Endothelial cell of umbilical vein (primary cell): ENCODE data around the gene CNOT6.

Experiments used
- CTCF ChIP-seq, 2 donors: IDR thresholded peaks; 1 replicate in 1 of 2; 2 replicates in 1 of 2; pipeline ENCODE4 v1.5.1; 2011; ENCODE audit warnings: low read length in 2 of 2, mild to moderate bottlenecking in 2 of 2, moderate library complexity in 2 of 2, control low read depth in 1 of 2, inconsistent platforms in 1 of 2, low read depth in 1 of 2; ENCODE audit not compliant: insufficient read depth in 1 of 2; ENCODE audit errors: extremely low read depth in 1 of 2
- EZH2 ChIP-seq: IDR thresholded peaks from 2 replicates; pipeline ENCODE4 v1.6.1; 2012; ENCODE audit warnings: borderline replicate concordance, low read depth, mild to moderate bottlenecking, moderate library complexity, low read length, inconsistent platforms; ENCODE audit not compliant: severe bottlenecking
- GATA2 ChIP-seq: IDR thresholded peaks from 2 replicates; pipeline ENCODE4 v1.7.0; 2011; ENCODE audit warnings: low read depth, mild to moderate bottlenecking, moderate library complexity, mixed read lengths, low read length; ENCODE audit not compliant: insufficient read length, insufficient read depth
- JUN ChIP-seq: IDR thresholded peaks from 2 replicates; pipeline ENCODE4 v1.6.1; 2011; ENCODE audit warnings: borderline replicate concordance, low read depth; ENCODE audit not compliant: insufficient read length, insufficient read depth
- POLR2A ChIP-seq: IDR thresholded peaks from 2 replicates; pipeline ENCODE4 v1.6.1; 2012; ENCODE audit warnings: low read depth, mild to moderate bottlenecking, control low read depth, low read length
- POLR2AphosphoS5 ChIP-seq: IDR thresholded peaks from 2 replicates; pipeline ENCODE4 v1.6.1; 2012; ENCODE audit warnings: low read depth, mild to moderate bottlenecking, control low read depth, low read length, moderate library complexity; ENCODE audit not compliant: insufficient read depth

- TF ChIP-seq POLR2AphosphoS5 (no peak), CTCF (IDR thresholded peaks at IDR 0.05; ENCODE audit: extremely low read depth in 1 of 2, insufficient read depth in 1 of 2, low read depth in 1 of 2, low read length in 2 of 2) (no peak), EZH2 (no peak), GATA2 (no peak), POLR2A (no peak), JUN (no peak)
Observed at GRCh38 chr5:180468732-180469585, 25.2 kb upstream of the CNOT6 start.
